HG03558 (cell line): Measurements from ENCODE around the gene FOSL1.
"Not testable (repeated sequence)": the region's sequence is repeated elsewhere in the genome, so short reads cannot be mapped to it uniquely, and the experiment has no call there.

Experiments
- ATAC-seq: cut with Tn5 transposase; IDR thresholded peaks from one replicate; pipeline ENCODE4 v1.9.1; 2021; ENCODE audit warnings: moderate number of reproducible peaks; ENCODE audit not compliant: unreplicated experiment; ENCODE audit errors: extremely low read depth

Gene FOSL1

DNA sequence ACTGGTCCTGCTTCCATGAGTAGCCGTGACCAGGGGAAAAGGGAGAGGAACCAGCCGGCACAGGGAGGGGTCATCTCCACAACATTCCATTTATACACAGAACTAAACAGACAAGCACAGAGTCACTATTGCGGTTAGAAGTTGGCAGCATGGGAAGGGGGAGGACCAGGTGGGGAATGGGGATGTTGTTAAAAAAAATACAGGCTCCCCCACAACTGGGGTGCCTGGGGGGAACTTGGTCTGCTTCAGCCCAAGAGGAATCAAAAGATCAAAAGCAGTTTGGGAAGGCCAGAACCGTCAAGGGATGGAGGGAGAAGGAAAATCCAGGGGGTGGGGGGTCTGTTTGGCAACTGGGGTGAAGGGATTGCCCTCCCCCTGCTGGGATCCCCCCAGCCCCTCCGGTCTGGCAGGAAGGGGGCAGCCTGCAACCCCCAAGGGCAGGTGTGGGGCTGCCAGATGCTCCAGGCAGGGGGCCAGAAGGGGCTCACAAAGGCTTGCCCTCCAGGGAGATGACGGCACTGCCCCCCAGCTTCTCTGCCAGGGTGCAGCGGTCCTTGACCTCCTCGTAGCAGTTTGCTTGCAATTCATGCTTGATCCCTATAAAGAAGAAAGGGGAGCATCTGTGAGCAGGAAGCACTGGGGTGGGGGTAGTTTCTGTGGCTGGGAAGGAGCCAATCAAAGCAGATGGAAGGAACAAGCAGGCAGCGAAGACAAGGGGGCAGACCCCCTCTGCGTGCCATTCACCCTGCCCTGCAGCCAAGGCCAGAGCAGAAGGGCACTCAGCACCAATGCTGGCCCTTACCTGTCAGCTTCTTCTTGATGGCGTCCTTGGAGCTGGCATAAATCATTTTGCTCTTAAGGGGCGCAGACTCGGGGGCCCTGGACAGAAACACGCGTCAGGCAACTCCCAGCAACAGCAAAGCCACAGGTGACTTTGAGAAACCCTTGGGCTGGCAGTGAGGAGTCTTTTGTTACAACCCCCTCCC lies 45.0 kb downstream of the FOSL1 start:
- ATAC-seq: no peak

DNA sequence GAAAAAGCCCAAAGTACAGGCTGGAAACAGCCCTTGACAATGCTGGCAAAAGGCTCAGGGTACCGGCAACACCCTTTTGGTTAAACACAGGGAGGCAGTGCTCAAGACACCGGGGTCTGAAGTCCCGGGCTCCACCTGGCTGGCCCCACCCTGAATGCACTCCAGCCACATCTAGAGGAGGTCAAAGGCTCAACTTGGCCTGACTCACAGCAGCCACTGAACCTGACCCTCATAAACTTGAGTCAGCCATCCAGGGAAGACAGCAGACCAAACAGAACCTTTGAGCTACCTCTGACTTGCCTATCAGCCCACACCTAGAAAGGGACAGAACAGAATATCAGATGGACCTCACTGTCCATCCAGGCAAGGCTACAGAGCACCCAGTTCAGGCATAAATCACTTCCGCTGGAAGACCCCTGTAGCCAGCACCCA lies 46.0 kb downstream of the FOSL1 start:
- no peak for ATAC-seq

DNA sequence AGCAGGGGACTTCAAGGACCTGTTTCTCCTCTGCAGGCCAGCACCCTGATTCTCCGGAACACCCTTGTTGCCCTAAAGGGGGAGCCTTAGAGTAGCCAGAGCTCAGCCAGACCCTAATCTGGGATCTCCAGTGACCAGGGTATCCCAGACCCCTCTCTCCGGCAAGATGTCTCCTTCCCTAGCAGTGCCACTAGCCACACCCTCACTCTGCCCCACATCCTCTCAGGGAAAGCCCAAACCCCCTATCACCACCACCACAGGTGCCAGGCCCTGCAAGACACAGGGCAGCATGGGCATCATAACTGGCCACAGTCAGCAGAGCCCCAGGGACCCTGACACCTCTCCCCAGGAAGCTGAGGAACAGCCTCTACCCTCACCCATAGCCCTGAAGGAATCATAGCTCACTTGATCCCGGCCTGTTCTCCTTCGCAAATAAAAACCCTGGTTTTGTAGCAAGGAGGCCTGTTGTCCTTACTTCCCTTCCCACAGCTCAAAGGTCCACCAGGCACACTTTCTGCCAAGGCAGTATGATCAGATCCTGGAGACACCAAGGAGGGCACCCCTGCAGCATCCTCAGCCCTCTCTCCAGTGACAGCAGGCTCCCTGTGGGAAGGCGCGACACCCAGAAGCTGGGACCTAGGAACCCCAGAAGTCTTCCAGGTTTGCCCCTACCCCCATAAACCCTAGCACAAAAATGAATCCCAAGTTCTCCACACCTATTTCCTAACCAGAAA lies 46.8 kb downstream of the FOSL1 start:
- ATAC-seq: no peak

DNA sequence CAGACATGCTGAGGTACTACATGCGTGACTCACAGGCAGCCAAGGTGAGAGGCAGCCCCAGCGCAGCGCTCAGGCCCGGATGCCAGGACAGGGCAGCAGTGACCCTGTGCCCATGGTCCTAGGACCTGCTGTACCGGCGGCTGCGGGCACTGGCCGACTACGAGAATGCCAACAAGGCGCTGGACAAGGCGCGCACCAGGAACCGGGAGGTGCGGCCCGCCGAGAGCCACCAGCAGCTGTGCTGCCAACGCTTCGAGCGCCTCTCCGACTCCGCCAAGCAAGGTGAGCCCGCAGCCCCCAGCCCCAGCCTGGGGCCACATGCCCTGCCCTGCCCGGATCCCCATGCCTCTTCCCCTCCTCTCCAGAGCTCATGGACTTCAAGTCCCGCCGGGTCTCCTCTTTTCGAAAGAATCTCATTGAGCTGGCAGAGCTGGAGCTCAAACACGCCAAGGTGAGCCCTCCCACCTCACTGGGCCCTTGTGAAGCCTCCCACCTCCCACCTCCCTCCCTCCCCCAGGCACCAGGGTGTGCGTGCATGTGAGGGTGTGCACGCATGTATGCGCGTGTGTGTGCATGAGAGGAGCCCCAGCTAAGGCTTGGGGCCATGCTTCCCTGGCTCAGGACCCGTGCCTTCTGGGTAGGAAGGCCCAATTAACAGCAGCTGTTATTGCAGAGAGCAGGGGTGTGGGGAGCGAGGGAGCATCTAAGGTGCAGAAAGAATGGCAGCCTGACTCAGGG lies 47.5 kb downstream of the FOSL1 start:
- no peak for ATAC-seq

DNA sequence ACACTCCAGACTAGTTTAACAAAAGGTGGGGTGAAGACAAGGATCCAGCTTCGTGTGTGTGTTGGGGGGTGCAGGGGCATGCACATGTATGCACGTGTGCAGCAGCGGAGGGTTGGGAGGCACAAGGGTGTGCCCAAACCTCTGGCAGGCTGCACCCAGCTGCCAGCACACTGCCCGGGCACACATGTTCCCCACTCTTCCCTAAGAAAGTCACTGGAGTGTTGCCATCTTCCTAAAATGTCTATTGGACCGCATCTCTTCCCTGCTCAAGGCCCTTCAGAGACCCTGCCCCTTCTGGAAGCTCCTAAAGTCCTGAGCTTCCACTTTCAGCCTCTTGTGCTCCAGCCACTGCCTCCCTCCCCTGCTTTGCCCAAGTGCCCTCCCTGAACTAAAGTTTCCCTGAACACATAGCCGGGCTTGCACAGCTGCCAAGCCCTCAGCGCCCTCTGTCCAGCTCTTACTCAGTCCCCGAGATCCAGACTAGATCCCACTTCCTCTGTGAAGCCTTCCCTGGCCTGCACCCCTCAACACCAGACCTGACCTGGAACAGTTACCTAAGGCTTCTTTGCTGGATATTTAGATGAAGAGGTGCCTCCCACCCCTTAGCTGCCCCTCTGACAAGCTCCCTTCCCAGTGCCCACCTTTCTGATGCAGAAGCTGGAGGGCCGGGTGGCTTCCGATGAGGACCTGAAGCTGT lies 48.2 kb downstream of the FOSL1 start:
- ATAC-seq: no peak

DNA sequence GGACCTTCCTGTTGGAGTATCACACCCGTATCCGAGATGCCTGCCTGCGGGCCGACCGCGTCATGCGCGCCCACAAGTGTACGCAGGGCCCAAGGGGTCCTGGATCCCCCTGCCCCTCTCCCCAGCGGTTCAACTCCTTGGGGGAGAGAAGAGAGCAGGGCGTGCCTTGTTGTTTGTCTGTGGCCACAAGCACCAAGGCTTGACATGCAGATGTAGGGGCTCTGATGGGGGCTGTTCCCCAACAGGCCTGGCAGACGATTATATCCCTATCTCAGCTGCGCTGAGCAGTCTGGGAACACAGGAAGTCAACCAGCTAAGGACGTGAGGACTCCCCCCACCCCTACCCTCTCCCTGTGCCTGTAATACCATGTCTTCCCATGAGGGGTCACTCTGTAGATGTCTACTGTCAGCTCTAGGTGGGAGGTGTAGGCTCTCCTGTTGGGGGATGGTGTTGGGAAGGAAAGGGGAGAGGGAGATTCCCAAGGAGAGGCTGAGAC lies 49.1 kb downstream of the FOSL1 start:
- no peak for ATAC-seq

DNA sequence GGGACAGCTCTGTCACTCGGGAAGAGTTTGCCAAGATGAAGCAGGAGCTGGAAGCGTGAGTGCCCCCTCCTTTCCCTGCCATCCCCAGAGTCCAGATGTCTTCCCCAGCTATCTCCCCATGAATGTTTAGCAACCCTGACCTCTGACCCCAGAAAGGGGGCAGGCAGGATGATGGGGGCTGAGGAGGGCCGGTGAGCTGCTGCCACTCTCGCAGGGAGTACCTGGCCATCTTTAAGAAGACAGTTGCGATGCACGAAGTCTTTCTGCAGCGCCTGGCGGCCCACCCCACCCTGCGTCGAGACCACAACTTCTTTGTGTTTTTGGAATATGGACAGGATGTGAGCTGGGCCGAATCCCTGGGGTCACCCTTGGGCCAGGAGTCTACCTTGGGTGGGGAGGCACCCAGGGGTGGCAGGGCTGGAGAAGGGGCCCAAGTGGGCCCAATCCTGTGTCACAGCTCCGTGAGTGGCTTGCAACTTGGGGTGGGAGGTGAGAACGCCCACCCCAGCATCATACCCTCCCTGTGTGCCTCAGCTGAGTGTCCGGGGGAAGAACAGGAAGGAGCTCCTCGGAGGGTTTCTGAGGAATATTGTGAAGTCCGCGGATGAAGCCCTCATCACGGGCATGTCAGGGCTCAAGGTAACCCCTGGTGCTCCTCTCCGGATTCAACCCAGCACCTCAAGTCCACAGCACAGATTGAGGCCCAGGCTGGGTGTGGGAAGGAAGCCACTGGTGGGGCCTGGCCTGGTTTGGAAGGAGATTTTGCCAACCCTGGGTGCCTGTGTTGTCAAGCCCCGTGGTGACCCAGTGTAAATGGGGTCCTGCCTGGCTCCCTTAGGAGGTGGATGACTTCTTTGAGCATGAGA lies 49.7 kb downstream of the FOSL1 start:
- ATAC-seq: no peak

DNA sequence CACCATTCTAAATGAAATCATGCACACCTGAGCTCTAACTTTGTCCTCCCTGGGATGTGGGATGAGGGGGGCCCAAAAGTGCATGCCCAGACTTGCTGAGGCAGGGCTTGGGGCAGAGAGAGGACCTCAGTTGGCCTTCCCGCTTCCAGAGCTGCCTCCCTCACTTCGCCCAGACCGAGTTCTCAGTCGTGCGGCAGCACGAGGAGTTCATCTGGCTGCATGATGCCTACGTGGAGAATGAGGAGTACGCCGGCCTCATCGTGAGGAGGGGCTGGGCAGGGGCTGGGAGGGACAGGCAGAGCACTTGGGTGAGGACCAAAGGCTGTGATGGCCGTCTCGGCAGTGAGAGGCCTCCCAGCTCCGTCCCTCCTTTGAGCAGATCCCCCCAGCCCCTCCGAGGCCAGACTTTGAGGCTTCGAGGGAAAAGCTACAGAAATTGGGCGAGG lies 50.4 kb downstream of the FOSL1 start:
- ATAC-seq: no peak

DNA sequence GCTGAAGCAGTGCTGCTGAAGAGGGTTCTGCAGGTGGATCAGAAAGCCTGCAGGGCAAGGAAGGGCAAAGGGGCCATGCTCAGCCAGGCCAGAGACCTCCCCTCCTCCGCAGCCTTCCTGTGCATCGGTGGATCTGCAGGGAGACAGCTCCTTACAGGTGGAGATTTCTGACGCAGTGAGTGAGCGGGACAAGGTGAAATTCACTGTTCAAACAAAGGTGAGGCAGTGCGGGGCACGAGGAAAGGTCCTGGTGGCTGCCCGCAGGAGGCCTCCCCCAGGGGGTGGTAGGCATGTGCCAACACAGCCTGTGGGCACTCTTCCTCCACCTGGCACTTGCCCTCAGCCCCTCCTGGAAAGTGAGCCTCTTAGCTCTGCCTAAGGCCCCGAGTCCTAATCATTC lies 50.8 kb downstream of the FOSL1 start:
- ATAC-seq: no peak

DNA sequence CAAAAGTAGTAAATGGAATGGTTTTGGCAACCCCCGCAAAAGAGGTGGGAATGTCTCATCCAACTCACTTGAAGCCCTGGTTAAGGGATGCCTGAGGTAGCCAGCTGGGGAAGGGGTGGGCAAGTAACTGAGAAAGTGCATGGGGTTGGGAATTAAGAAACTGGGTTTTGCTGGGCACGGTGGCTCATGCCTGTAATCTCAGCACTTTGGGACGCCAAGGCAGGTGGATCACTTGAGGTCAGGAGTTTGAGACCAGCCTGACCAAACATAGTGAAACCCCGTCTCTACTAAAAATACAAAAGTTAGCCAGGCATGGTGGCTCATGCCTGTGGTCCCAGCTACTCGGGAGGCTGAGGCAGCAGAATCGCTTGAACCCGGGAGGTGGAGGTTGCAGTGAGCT lies 51.5 kb downstream of the FOSL1 start:
- ATAC-seq: not testable (repeated sequence)

DNA sequence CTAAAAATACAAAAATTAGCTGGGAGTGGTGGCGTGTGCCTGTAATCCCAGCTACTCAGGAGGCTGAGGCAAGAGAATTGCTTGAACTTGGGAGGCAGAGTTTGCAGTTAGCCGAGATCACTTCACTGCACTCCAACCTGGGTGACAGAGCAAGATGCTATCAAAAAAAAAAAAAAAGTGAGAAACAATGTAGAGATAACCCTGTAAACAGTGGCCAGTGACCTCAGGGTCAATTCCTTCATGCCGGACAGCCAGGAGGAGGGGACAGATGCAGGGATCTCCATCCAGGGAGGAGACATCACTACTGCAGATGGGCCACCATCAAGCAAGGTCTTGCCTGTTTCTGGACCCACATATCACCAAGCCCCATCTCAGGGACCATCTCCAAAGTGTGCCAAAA lies 52.4 kb downstream of the FOSL1 start:
- ATAC-seq: no peak

DNA sequence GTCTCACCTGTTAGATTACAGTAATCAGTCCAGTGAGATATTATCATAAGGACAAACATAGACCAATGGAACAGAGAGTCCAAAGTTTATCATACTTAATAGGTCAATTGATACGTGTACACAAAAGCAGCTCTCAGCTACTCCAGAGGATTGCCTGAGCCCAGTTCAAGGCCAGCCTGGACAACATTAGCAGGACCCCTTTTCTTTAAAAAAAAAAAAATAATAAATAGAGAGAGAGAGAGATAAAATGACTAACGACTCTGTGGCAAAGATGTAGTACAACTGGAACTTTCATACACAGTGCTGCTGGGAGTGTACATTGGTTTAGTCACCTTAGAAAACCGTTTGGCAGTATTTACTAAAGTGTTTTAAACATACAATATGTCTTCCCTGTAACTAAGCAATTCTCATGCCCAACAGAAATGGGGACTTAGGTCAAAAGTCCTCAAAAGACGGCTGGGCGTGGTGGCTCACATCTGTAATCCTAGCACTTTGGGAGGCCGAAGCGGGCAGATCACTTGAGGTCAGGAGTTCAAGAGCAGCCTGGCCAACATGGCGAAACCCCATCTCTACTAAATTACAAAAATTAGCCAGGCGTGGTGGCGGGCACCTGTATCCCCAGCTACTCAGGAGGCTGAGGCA lies 55.8 kb downstream of the FOSL1 start:
- ATAC-seq: no peak

DNA sequence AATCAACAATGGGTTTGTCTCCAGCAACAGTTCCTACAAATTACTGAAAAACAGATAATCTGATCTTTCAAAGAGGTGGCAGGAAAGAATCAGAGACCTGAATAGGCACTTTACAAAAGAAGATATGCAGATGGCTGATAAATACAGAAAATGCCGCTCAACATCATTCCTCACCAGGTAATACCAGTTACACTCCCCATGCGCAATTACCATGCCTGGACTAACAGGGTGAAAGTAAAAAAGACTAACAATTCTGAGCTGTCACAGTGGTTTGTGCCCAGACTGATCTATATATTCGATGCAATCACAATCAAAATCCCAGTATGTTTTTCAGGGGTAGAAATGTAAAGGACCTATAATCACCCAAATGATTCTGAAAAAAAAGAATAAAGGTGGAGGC lies 56.4 kb downstream of the FOSL1 start:
- ATAC-seq: no peak

DNA sequence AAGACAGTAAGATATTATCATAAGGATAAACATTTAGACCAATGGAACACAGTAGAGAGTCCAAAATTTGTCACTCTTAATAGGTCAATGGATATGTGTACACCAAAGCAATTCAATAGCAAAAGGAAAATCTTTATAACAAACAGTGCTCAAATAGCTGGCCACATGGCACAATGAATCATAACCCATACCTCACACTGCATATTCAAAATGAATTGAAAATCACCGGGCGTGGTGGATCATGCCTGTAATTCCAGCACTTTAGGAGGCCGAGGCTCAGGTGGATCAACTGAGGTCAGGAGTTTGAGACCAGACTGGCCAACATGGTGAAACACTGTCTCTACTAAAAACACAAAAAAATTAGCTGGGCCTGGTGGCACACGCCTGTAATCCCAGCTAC lies 58.0 kb downstream of the FOSL1 start:
- ATAC-seq: no peak
